ENCODE measurements around the gene OSBPL10. TPM values are rescaled to one million over a fixed set of nuclear protein-coding genes. Genes with fewer than 3 reads are reported as not detected.

OSBPL10 gene
- total and polyA plus RNA-seq, 2 experiments from 2014 or later: 2.4 to 8.1 TPM

DNA sequence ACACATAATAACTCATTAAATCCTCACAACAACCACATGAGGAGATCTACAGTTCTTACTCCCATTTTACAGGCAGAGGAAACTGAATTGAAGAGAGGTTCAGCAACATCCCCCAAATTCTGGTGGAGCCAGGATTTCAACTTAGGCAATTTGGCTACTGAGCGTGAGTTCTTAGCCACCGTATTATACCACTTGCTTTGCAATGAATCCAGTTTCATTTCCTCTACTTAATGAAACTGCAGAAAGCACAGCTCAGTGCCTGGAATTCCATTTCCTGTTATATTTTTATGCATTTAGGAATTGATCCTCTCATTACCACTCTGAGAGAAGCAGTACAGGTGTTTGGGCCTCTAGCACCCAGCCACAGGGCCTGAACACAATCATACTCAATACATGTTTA lies 4.8 kb upstream of the OSBPL10 start:
- H3F3A ChIP-seq (ENCODE audit: insufficient read depth): 0 out of 2 replicates have a peak, but pooled peaks cover 6% of the 10 kb centered on the region
- no peaks in the 10 kb centered on the region for H3K79me2 ChIP-seq (ENCODE audit: insufficient read depth)
- no peaks in the 10 kb centered on the region for H3K9me3 ChIP-seq (ENCODE audit: low read depth)

GRCh38 chr3:31984321-31984720 lies 3.3 kb upstream of the OSBPL10 start:
- Histone ChIP-seq H3K9me3 (ENCODE audit: low read depth) (no peaks in the 10 kb centered on the region), H3K9me2 (ENCODE audit: insufficient read depth) (no peaks in the 10 kb centered on the region), H3K79me2 (ENCODE audit: insufficient read depth) (no peaks in the 10 kb centered on the region), H3K36me3 (ENCODE audit: low read depth) (no peaks in the 10 kb centered on the region), H2AFZ (no peak overlapping the region), H3F3A (ENCODE audit: insufficient read depth) (0 out of 2 replicates have a peak, but pooled peaks cover 6% of the 10 kb centered on the region), H3K4me3 (no peak overlapping the region), H3K4me2 (ENCODE audit: unreplicated experiment) (no peak overlapping the region), H3K9ac (no peak overlapping the region), H3K27ac (no peak overlapping the region), H3K27me3 (replicated peaks; ENCODE audit: insufficient read depth) (no peaks in the 10 kb centered on the region), H4K20me1 (ENCODE audit: insufficient read depth) (no peaks in the 10 kb centered on the region), H3K4me1 (ENCODE audit: insufficient read depth) (no peaks in the 10 kb centered on the region)
- in situ Hi-C loops (cut with MboI): no loop called here
- WGBS, 2 experiments (ENCODE audit: low coverage in 1 of 2, low lambda C conversion rate in 2 of 2, missing lambda C conversion rate in 2 of 2): 80 to 81% methylated on average over 4 of the region's 4 CpGs
- no peak for DNase-seq
- no peak for TF ChIP-seq EZH2phosphoT487 (IDR thresholded peaks at IDR 0.05; ENCODE audit: insufficient read depth, low read depth)
- no peak for TF ChIP-seq EZH2 (IDR thresholded peaks at IDR 0.05; ENCODE audit: insufficient read depth, poor library complexity, severe bottlenecking)

More for the DNA sequence above, 4.8 kb upstream of the OSBPL10 start:
- TF ChIP-seq EZH2 (IDR thresholded peaks at IDR 0.05; ENCODE audit: insufficient read depth, poor library complexity, severe bottlenecking): no peak
- TF ChIP-seq EZH2phosphoT487 (IDR thresholded peaks at IDR 0.05; ENCODE audit: insufficient read depth, low read depth): no peak
- Histone ChIP-seq H3K4me3 (no peak overlapping the region), H3K27me3 (replicated peaks; ENCODE audit: insufficient read depth) (no peaks in the 10 kb centered on the region), H3K4me1 (ENCODE audit: insufficient read depth) (no peaks in the 10 kb centered on the region), H3K36me3 (ENCODE audit: low read depth) (no peaks in the 10 kb centered on the region), H3K4me2 (ENCODE audit: unreplicated experiment) (no peak overlapping the region), H4K20me1 (ENCODE audit: insufficient read depth) (no peaks in the 10 kb centered on the region), H3K9ac (no peak overlapping the region), H2AFZ (no peak overlapping the region), H3K9me2 (ENCODE audit: insufficient read depth) (no peaks in the 10 kb centered on the region), H3K27ac (no peak overlapping the region)
- in situ Hi-C loops (cut with MboI): no loop called here
- 81 to 84% methylated on average over 2 of the region's 2 CpGs for WGBS, 2 experiments (ENCODE audit: low coverage in 1 of 2, low lambda C conversion rate in 2 of 2, missing lambda C conversion rate in 2 of 2)
- DNase-seq: no peak

DNA sequence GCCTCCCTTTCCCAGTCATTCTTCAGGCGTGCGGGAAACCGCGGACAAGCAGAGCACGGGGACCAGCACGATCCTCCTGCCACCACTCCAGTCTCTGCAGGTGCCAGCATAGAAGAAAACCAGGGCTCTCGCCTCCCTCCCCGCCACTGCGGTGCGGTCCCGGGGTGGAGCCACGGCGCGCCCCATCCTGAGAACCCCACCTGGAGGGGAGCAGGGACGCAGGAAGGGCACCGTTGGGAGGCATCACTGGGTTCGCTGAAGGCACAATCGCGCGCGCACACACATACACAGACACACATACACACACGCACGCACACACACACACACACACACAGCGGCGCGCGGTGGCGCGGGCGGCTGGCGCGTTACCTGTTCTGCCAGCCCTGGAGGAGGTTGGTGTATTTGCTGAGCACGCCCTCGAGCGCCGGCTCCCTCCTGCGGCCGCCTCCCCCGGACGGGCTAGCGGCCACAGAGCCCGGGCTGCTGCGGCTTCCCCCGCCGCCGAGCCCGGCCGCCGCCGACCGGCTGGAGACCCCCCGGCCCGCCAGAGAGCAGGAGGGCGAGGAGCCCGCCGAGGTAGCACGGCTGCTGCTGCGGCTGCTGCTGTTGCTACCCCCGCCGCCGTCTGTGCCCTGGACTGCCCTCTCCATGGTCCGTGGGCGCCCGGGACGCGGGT lies 394 bp downstream of the OSBPL10 start:
- no peak overlapping the region for H3K27ac ChIP-seq
- 0 to 1% methylated on average over 50 to 51 of the region's 66 CpGs for WGBS, 2 experiments (ENCODE audit: low coverage in 1 of 2, low lambda C conversion rate in 2 of 2, missing lambda C conversion rate in 2 of 2)

GRCh38 chr3:31979001-31979697 lies 1.9 kb downstream of the OSBPL10 start:
- no peak for DNase-seq
- no peak for TF ChIP-seq EZH2 (IDR thresholded peaks at IDR 0.05; ENCODE audit: insufficient read depth, poor library complexity, severe bottlenecking)
- no peak for TF ChIP-seq EZH2phosphoT487 (IDR thresholded peaks at IDR 0.05; ENCODE audit: insufficient read depth, low read depth)
- WGBS, 2 experiments (ENCODE audit: low coverage in 1 of 2, low lambda C conversion rate in 2 of 2, missing lambda C conversion rate in 2 of 2): 95 to 97% methylated on average over 5 of the region's 5 CpGs
- H3K27ac ChIP-seq: no peak overlapping the region
- H3K9me2 ChIP-seq (ENCODE audit: insufficient read depth): no peaks in the 10 kb centered on the region
- H3K27me3 ChIP-seq (replicated peaks; ENCODE audit: insufficient read depth): 0 out of 2 replicates have a peak, but pooled peaks cover 4% of the 10 kb centered on the region
- H3K36me3 ChIP-seq (ENCODE audit: low read depth): no peaks in the 10 kb centered on the region
- H3K4me2 ChIP-seq (ENCODE audit: unreplicated experiment): no peak overlapping the region
- no peaks in the 10 kb centered on the region for H4K20me1 ChIP-seq (ENCODE audit: insufficient read depth)
- no peak overlapping the region for H3K4me3 ChIP-seq
- no peaks in the 10 kb centered on the region for H3K9me3 ChIP-seq (ENCODE audit: low read depth)
- no peaks in the 10 kb centered on the region for H3K79me2 ChIP-seq (ENCODE audit: insufficient read depth)
- no peak overlapping the region for H3K9ac ChIP-seq
- H2AFZ ChIP-seq: no peak overlapping the region
- H3K4me1 ChIP-seq (ENCODE audit: insufficient read depth): no peaks in the 10 kb centered on the region
- in situ Hi-C loops (cut with MboI): no loop called here
- 0 out of 2 replicates have a peak, but pooled peaks cover 6% of the 10 kb centered on the region for H3F3A ChIP-seq (ENCODE audit: insufficient read depth)

More for the DNA sequence above, 394 bp downstream of the OSBPL10 start:
- Histone ChIP-seq H3K4me3 (peak overlapping the region; percentile 78), H3K36me3 (ENCODE audit: low read depth) (no peaks in the 10 kb centered on the region), H3K4me2 (ENCODE audit: unreplicated experiment) (peak overlapping the region; percentile 74), H3K9ac (peak overlapping the region; percentile 54), H3K27me3 (replicated peaks; ENCODE audit: insufficient read depth) (0 out of 2 replicates have a peak, but pooled peaks cover under 1% of the 10 kb centered on the region), H3K9me2 (ENCODE audit: insufficient read depth) (no peaks in the 10 kb centered on the region), H3K9me3 (ENCODE audit: low read depth) (no peaks in the 10 kb centered on the region), H3K4me1 (ENCODE audit: insufficient read depth) (no peaks in the 10 kb centered on the region), H3F3A (ENCODE audit: insufficient read depth) (0 out of 2 replicates have a peak, but pooled peaks cover 6% of the 10 kb centered on the region), H2AFZ (peak overlapping the region; percentile 70), H3K79me2 (ENCODE audit: insufficient read depth) (no peaks in the 10 kb centered on the region), H4K20me1 (ENCODE audit: insufficient read depth) (no peaks in the 10 kb centered on the region)
- in situ Hi-C loops (cut with MboI): no loop called here
- peak; percentile 62 for DNase-seq
- TF ChIP-seq EZH2phosphoT487 (IDR thresholded peaks at IDR 0.05; ENCODE audit: insufficient read depth, low read depth) (no peak), EZH2 (IDR thresholded peaks at IDR 0.05; ENCODE audit: insufficient read depth, poor library complexity, severe bottlenecking) (no peak)

Measured in GM23248 (cell line).